Measurements from ENCODE around the gene SIK3.

SIK3 gene

DNA sequence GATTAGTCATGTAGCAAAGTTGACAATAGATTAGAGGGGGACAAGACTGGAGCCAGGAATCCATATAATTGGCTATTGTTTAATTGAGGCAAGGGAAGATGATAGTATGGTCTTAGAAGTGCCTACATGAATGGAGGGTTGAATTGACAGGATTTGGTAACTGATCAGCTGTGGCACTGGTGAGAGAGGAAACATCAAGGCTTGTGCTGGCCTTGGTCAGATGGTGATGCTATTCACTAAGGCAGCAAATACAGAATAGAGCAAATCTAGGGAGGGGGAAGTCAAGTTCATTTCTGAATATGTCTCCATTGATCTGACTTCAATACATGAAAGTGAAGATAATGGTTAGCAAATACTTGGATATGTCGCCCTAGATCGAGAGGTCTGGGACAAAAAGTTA, 206.5 kb downstream of the SIK3 start:
- peak in 1 of 5 experiments; percentile 41 for DNase-seq

- no peak for DNase-seq
Measured at GRCh38 chr11:116890607-116891006, 207.6 kb downstream of the SIK3 start.

- DNase-seq = peak in 2 of 5 experiments; percentile 6 to 62
Measured at GRCh38 chr11:116890193-116890592, 208.0 kb downstream of the SIK3 start.

GRCh38 chr11:116888884-116889549, 209.2 kb downstream of the SIK3 start:
- DNase-seq = no peak

DNA sequence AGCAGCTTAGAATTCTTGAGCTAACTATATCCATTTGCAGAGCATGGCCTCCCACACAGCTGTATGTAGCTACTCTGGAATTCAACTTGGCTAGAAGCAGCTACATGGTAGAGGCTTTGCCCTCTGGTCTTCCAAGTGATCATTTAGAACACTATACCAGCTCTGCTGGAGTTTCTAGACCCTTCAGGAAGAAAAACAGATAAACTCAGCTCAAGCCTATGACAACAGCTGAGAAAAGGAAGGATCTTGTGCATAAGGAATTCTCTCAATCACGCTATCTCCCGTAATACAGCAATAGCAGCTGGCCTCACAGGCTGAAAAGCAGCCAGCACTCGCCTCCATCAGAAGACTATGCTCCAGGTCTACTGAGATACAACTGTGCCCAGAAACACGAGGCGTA, 210.2 kb downstream of the SIK3 start:
- no peak for DNase-seq

GRCh38 chr11:116885951-116886655, 212.1 kb downstream of the SIK3 start:
- no peak for DNase-seq

GRCh38 chr11:116882386-116882785, 215.8 kb downstream of the SIK3 start:
- DNase-seq = no peak

GRCh38 chr11:116881143-116881542, 217.1 kb downstream of the SIK3 start:
- DNase-seq = no peak

DNA sequence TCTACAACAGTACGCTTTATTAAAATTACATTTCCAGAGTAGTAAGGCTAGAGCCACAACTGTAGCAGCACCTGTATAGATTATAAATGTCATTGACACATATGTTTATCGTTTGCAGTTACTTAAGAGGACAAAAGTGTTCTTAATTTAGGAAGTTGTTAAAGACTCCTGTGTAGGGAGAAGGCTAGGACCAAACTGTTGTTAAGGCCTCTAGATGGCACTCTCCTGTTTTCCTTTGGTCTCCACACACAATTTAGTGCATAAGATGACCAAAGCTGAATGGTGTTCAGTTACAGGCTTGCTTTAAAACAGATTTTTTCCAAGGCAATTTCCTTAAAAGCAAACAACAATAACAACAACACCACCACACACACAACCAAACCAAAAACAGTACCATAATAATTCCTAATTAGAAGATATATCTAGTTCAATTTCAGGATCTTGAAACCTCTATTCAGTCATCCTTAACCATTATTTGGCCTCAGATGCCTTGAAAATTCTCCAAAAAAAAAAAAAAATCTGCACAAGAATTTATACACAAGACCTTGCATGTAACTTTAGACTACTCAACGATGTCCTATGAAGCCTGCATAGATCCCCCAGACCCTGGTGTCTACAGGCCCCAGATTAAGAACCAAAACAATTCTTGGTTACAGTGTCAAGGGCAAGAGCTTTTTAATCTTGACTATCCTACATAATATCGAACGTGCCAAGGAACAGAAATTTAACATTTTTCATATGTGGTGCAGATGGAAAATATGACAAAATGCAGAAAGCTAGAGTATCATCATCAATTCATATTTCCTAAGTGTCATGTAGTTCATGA, 218.2 kb downstream of the SIK3 start:
- peak in 2 of 5 experiments; percentile 18 to 69 for DNase-seq

DNA sequence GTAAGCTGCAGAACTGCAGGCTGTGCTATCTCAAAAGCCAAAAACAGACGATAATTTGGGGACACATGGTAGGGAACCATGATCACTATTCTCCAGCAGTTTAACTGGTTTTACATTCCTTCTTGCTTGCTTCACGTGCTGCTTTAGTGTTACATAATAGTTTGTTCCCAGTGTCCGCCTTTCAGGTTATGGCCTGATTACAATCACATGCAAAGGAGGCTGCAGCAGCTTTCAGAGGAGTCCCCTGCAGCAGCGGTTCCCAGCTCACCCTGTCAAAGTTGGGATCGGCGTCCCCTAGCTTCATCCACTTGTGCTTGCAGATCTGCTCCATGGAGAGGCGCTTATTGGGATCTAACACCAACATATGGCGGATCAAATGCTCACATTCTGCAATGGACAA, 221.6 kb downstream of the SIK3 start:
- DNase-seq = no peak

DNA sequence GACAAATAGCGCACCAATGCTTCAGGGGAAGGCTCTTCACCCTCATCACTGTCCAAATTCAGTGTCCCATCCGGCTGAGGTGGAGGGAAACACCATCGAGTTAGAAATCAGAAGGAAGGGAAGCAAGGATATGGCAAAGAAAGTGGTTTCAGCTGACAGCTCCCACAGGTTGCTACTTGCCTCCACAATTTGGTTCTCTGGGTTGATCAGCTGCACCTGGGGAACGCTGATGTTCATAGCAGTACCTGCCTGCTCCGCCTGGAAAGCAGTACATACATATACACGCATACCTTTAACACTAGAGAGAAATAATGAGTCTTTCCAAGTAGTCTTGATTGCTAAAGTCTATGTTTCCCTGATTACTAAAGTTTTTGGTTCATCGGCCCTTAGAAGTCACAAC, 223.0 kb downstream of the SIK3 start:
- DNase-seq = no peak

- no peak for DNase-seq
Measured at GRCh38 chr11:116874251-116874650, 224.0 kb downstream of the SIK3 start.

GRCh38 chr11:116873381-116873780, 224.8 kb downstream of the SIK3 start:
- DNase-seq = no peak

- DNase-seq = no peak
Measured at GRCh38 chr11:116871248-116871647, 227.0 kb downstream of the SIK3 start.

- no peak for DNase-seq
Measured at GRCh38 chr11:116870054-116870453, 228.2 kb downstream of the SIK3 start.

- DNase-seq = no peak
Measured at GRCh38 chr11:116869610-116870009, 228.6 kb downstream of the SIK3 start.

DNA sequence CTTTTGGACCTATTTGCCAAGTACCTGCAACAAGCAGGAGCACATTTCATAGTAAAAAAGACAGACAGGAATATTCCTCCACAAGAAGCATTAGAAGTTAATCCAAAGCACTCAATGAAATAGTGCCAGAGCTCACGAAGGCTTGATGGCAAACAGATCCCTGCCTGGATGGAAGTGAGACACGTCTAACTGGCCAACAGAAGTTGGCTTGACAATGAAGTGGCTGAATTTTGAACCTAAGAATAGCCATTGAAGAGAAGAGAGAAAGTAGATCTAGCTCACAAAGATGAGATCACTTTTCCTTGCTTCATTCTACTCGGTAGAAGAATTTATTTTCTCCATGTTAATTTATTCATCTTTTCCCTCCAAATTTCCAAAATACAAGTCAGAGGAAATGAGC, 230.2 kb downstream of the SIK3 start:
- DNase-seq = no peak

DNA sequence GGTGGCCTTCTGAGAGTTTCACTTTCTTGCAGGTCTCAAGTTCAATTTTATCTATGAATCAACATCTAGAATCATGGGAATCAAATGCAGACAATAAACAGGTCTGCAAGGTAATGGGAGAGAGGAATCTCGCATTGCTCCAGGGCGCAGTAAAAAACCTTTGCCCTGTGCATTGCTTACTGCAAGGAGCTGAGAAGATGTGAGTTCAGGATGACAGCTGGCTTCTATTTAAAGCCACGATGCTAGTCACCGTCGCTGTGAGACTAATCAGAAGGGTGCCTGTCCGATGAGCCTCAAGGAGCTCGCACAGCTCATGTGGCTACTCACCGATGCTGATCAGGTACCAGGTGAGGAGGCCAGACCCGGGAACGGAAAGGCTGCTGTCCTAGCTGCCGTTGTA, 230.6 kb downstream of the SIK3 start:
- DNase-seq = no peak

DNA sequence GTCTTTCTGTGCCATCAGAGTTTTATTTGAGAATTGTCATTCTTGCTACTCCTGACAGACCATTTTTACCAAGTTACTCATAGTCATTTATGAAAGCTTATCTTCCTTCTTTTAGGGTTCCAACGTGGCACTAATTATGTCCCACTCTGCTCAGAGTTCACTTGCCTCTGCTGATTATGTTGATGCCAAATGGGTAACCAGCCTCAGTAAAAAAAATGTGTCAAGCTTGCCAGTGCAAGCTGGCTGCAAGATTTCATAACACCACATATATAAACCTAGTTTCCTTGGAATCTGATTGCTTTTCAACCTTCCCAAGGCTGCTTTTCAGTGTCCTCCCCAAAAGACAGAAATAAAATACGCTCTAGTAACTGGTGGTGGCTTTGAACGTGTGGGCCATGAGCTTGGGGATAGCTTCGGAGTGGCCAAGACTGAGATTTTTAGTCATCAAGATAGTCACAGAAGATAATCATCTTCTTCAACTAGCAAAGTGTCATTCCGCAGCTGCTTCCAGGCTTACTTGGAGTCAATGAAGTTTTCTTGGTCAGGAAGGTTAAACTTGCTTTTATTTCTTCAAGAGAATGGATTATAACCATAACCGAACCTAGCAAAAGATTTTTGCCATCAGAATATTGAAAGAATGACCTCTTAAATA, 231.3 kb downstream of the SIK3 start:
- DNase-seq = no peak

GRCh38 chr11:116865696-116866095, 232.5 kb downstream of the SIK3 start:
- DNase-seq = no peak

DNA sequence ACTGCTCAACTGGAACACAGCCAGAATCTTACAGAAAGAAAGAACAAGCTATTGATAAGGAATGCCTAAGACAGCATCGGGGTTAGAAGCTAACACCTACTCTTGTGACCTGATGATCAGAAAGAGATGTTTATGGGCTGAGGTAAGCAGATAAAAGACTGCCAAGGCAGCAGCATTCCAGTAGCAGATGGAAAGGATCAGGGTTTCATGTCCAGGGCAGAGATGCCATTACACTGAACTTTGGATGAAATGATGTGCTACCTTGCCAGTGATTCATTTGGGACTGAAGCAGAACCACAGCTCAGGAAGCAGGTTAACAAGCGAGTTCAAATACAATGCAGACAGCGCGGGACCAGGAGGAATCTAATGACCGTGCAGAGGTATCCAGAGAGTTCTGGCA, 233.7 kb downstream of the SIK3 start:
- DNase-seq = no peak

DNA sequence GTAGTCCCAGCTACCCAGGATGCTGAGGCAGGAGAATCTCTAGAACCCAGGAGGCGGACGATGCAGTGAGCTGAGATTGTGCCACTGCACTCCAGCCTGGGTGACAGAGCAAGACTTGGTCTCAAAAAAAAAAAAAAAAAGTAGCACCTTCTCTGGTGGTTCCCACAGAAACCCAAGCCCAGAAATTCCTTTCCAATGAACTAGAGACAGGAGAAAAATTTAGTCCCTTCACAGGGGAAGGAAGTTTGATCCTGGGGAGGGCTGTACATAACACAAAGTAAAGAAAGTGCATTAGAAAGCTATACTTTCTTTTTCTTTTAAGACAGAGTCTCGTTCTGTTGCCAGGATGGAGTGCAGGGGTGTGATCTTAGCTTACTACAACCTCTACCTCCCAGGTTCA, 235.3 kb downstream of the SIK3 start:
- no peak for DNase-seq

GRCh38 chr11:116862185-116862584, 236.0 kb downstream of the SIK3 start:
- no peak for DNase-seq

Data from T-helper 2 cell (primary cell).